IPS DF 4.7 (cell line): Measurements from ENCODE around the gene SPATA46.
"Not testable (repeated sequence)": the region's sequence is repeated elsewhere in the genome, so short reads cannot be mapped to it uniquely, and the experiment has no call there.

Source experiments
- DNase-seq: peaks from one replicate; pipeline ENCODE4 v3.0.0-alpha.2; 2013; ENCODE audit warnings: low spot score; ENCODE audit errors: extremely low read depth

SPATA46 gene

GRCh38 chr1:162376691-162377090, at the start of gene SPATA46:
SPATA46 (minus strand) TSS chr1:162376854; CDS start chr1:162376790, 64 bp downstream.
- DNase-seq: no peak

GRCh38 chr1:162422662-162423375, 46.2 kb upstream of the SPATA46 start:
- DNase-seq: no peak

- no peak for DNase-seq
Observed at GRCh38 chr1:162421258-162422164, 44.9 kb upstream of the SPATA46 start.

- no peak for DNase-seq
Observed at GRCh38 chr1:162420120-162420519, 43.5 kb upstream of the SPATA46 start.

GRCh38 chr1:162419450-162419931, 42.8 kb upstream of the SPATA46 start:
- not testable (repeated sequence) for DNase-seq

GRCh38 chr1:162418584-162418983, 41.9 kb upstream of the SPATA46 start:
- DNase-seq: not testable (repeated sequence)

- DNase-seq: no peak
Observed at GRCh38 chr1:162417650-162418049, 41.0 kb upstream of the SPATA46 start.

GRCh38 chr1:162416909-162417308, 40.3 kb upstream of the SPATA46 start:
- no peak for DNase-seq

GRCh38 chr1:162416215-162416614, 39.6 kb upstream of the SPATA46 start:
- DNase-seq: no peak

- DNase-seq: no peak
Observed at GRCh38 chr1:162412002-162412401, 35.3 kb upstream of the SPATA46 start, which contains the start of gene SH2D1B. SH2D1B (minus strand) TSS chr1:162412136; CDS start chr1:162412016, 120 bp downstream.

GRCh38 chr1:162407539-162407938, 30.9 kb upstream of the SPATA46 start:
- no peak for DNase-seq

- no peak for DNase-seq
Observed at GRCh38 chr1:162406811-162407210, 30.2 kb upstream of the SPATA46 start.

GRCh38 chr1:162405800-162406199, 29.1 kb upstream of the SPATA46 start:
- DNase-seq: no peak

- no peak for DNase-seq
Observed at GRCh38 chr1:162404550-162405160, 28.0 kb upstream of the SPATA46 start.

- no peak for DNase-seq
Observed at GRCh38 chr1:162400790-162401355, 24.2 kb upstream of the SPATA46 start.

GRCh38 chr1:162398999-162399580, 22.4 kb upstream of the SPATA46 start:
- DNase-seq: no peak

GRCh38 chr1:162397943-162398560, 21.4 kb upstream of the SPATA46 start:
- no peak for DNase-seq

GRCh38 chr1:162397039-162397448, 20.4 kb upstream of the SPATA46 start:
- no peak for DNase-seq

- no peak for DNase-seq
Observed at GRCh38 chr1:162396201-162396906, 19.7 kb upstream of the SPATA46 start.
